HCT116 (cell line): ENCODE data around the gene SLC13A4.

Experiments used
- EZH2phosphoT487 ChIP-seq: fragments of 200-600 bp; IDR thresholded peaks from 2 replicates; pipeline ENCODE4 v1.6.1; 2018; ENCODE audit warnings: antibody characterized with exemption, borderline replicate concordance
- POLR2A ChIP-seq: IDR thresholded peaks from 2 replicates; pipeline ENCODE4 v1.7.0; 2011; ENCODE audit warnings: borderline replicate concordance; ENCODE audit not compliant: insufficient read depth, insufficient read length; ENCODE audit errors: extremely low read depth
- POLR2AphosphoS5 ChIP-seq: IDR thresholded peaks from 2 replicates; pipeline ENCODE4 v1.6.1; 2011; ENCODE audit warnings: mild to moderate bottlenecking, low read depth, low read length, moderate library complexity
- SIN3A ChIP-seq: IDR thresholded peaks from 2 replicates; pipeline ENCODE4 v1.6.1; 2012; ENCODE audit warnings: low read depth
- TF ChIP-seq, protein P1 (sequence below), 3 experiments: fragments of 200-600 bp in 1 of 3; sonication (generic) in 1 of 3; IDR thresholded peaks in 2 of 3; conservative IDR thresholded peaks in 1 of 3; 2 replicates each; pipeline ENCODE4 v1.5.1; 2012 to 2017; ENCODE audit warnings: low read depth in 2 of 3, low read length in 2 of 3, antibody characterized with exemption in 1 of 3, borderline replicate concordance in 1 of 3, control low read depth in 1 of 3, mild to moderate bottlenecking in 1 of 3, mixed read lengths in 1 of 3, mixed run types in 1 of 3, moderate library complexity in 1 of 3; ENCODE audit not compliant: insufficient read depth in 1 of 3

- TF ChIP-seq, protein P1, sequence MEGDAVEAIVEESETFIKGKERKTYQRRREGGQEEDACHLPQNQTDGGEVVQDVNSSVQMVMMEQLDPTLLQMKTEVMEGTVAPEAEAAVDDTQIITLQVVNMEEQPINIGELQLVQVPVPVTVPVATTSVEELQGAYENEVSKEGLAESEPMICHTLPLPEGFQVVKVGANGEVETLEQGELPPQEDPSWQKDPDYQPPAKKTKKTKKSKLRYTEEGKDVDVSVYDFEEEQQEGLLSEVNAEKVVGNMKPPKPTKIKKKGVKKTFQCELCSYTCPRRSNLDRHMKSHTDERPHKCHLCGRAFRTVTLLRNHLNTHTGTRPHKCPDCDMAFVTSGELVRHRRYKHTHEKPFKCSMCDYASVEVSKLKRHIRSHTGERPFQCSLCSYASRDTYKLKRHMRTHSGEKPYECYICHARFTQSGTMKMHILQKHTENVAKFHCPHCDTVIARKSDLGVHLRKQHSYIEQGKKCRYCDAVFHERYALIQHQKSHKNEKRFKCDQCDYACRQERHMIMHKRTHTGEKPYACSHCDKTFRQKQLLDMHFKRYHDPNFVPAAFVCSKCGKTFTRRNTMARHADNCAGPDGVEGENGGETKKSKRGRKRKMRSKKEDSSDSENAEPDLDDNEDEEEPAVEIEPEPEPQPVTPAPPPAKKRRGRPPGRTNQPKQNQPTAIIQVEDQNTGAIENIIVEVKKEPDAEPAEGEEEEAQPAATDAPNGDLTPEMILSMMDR (IDR thresholded peaks at IDR 0.05 in 2 of 3, conservative IDR thresholded peaks at IDR 0.05 in 1 of 3; ENCODE audit: borderline replicate concordance in 1 of 3, insufficient read depth in 1 of 3, low read depth in 2 of 3, low read length in 2 of 3), result no peak
- TF ChIP-seq SIN3A (no peak), POLR2AphosphoS5 (no peak), POLR2A (no peak), EZH2phosphoT487 (no peak)
Observed at GRCh38 chr7:135707570-135707966, 20.4 kb downstream of the SLC13A4 start.
